KBM-7 (cell line): Measurements from ENCODE around the gene SLCO4A1.

Experiments
- DNase-seq: peaks from one replicate; pipeline ENCODE4 v3.0.0-alpha.2; 2015
- in situ Hi-C: fragments of 300-500 bp; cut with MboI; formaldehyde crosslinking; loops from 2 replicates; pipeline ENCODE4 v1.14.3; 2020; ENCODE audit warnings: low sequenced_read_pairs, low pct_unique_long_range_greater_than_20kb, mixed read lengths

The SLCO4A1 gene

DNA sequence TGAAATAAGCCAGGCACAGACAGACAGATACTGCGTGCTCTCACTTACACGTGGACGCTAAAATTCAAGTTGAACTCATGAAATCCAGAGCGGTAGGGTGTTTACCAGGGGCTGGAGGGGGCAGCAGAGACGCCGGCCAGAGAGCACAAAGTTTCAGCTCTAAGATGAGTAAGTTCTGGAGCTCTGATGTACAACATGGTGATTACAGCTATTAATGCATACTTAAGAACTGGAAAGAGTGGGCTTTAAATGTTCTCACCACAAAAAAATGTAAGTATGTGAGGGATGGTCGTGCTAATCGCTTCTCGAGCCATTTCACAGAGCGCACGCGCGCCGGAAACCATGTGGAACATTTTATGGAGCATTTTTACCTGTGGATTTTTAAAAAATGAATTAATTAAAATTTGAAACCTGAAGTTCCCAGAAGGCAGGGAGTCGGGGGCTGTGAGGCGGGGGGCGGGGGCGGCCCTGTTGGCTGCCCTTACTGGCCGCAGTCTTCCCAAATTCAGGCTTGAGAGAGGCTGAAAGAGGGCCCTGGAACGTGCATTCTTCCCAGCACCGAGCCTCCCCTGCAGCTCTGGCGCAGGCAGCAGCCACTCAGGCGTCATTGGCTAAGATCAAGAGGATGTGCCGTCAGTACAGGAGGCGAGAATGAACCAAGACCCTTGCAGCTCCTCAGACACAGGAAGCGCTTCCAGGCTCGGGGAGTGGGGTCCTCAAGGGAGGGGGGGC lies 8.5 kb upstream of the SLCO4A1 start:
- in situ Hi-C loops = no loop called here
- DNase-seq = no peak

DNA sequence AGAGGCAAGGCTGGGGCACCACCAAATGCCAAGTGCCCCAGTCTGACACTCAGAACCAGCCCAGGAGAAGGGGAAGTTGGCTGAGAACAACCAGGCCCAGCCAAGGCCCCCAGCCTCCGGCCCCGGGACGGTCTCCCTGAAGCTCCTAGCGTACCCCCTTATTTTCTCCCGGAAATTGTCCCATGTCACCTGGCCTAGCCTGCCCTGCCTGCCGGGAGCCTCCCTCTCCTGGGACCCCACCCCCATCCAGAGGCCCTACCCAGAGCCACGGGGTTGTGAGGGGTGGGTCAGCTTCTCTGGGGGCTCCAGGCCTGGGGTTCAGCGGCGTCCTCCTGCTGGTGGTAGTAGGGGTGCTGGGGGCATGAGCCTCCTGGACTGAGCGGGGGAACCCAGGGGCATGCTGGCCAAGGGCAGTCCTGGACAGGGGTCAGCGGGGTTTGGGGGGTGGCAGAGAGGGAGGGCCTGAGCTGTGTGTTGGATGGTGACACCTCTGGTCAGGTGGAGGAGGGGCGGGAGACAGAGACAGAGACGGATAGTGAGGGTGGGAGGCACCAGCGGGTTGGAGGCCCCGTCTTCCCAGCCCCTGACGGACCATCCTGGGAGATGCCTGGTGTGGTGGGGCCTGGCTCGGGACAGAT lies 7.9 kb upstream of the SLCO4A1 start:
- in situ Hi-C loops = no loop called here

GRCh38 chr20:62635232-62635631 lies 7.1 kb upstream of the SLCO4A1 start:
- DNase-seq = no peak
- in situ Hi-C loops = no loop called here

More for the DNA sequence above, 7.9 kb upstream of the SLCO4A1 start:
- DNase-seq = no peak

GRCh38 chr20:62635852-62636251 lies 6.5 kb upstream of the SLCO4A1 start:
- in situ Hi-C loops = no loop called here

DNA sequence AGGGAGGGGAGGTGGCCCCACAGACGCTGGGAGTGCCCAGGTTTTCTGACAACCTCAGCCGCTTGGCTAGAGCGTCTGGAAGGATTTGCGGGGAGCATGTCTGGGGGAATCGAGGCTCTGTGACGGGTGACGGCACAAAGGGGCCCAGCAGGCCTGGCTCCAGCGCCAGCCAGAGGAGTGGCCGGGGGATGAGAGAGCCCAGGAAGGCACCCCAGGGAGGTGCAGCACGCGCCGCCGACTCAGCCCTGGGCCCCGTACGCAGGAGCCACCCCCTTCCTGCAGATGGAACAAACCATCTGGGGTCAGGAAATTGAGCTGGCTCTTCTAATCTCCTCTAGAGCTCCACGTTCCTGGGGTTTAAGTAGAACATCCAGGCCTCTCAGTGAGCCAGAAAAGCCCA lies 5.9 kb upstream of the SLCO4A1 start:
- no peak for DNase-seq
- in situ Hi-C loops = no loop called here

More at GRCh38 chr20:62635852-62636251, 6.5 kb upstream of the SLCO4A1 start:
- no peak for DNase-seq

GRCh38 chr20:62637110-62637509 lies 5.2 kb upstream of the SLCO4A1 start:
- no peak for DNase-seq
- in situ Hi-C loops = no loop called here

DNA sequence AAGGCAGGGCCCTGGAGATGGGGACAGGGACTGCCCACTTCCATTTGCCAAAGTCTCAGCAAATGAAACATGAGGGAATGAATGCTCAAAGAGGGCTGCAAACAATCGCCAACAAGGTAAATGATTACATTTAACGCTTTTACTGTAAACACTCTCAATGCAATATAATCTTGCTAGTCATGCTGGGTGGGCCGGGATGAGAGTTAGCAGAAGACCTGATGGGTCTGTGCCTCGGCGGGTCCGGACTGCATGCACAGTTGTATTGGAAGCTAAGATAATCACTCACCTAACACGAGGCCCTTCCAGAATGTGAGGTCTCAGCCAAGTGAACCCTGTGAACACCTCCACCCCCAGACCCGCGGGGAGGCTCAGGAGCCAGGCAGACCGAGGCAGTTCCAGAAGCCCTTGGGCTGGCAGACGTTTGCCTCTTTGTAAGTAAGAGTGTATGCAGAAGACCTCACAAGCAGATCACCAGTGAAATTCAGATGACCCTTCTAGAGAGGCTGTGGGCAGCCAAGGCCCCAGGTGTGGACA lies 4.7 kb upstream of the SLCO4A1 start:
- no peak for DNase-seq
- in situ Hi-C loops = no loop called here

DNA sequence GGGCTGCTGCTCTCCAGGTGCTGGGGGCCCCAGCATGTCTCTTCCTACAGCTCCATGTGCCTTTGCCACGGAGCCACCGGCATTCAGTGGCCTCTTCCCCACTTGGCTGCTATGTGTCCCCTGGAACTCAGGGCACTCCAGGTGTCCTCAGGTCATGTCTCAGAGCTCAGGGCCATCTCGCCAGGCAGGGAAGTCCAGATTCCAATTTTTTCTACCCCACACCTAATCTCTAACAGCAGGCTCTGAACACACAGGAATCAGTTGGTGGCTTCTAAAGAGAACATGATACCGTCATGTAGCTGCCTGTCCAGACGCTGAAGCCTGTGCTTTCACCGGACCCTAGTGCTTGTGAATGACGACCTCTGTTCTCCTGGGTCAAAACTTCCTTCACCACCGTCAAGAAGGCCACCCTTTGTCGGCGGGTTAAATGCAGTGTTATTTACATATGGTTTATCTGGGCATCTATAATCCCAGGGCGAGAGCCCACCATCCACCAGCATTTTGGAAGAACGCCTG lies 4.2 kb upstream of the SLCO4A1 start:
- in situ Hi-C loops = no loop called here

GRCh38 chr20:62638679-62639406 lies 3.5 kb upstream of the SLCO4A1 start:
- no peak for DNase-seq
- in situ Hi-C loops = no loop called here

More for the DNA sequence above, 4.2 kb upstream of the SLCO4A1 start:
- DNase-seq = no peak

DNA sequence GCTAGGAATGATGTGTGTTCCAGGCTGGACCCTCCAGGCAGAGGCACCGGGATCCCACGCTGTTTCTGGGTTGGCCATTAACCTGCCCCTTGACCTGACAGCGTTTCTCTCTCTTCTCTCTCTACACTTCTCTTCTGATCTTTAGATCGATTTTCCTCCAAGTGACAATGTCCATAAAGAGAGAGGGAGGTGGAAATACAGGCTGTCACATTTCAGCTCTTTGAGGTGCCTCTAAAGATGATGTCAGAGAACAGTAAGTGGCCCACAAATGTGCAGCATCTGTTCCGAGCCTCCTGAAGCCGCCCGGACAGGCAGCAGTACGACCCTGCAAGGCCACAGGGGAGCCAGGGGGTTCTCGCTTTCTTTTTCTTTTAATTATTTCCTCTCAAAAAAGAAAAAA lies 2.5 kb upstream of the SLCO4A1 start:
- in situ Hi-C loops = no loop called here
- no peak for DNase-seq

DNA sequence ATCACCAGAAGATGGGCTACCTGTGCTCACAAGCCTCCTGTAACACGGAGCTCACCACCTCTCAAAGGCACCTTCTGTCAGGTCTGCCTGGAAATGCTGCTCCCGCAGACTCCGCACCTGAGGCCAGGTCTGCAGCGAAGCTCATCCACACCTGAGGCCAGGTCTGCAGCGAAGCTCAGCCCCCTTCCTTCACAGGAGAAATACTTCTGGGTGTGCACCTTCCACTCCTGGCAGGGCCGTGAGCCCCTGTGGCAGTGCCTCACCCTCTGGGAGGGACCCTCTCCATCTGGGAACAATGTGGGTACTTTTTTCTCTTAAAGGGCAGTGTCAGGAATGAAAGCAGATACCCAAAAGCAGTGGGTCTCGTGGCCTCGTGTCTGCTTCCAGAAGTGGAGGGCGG lies 1.4 kb upstream of the SLCO4A1 start:
- no peak for DNase-seq
- in situ Hi-C loops = no loop called here

GRCh38 chr20:62641321-62642050 lies 817 bp upstream of the SLCO4A1 start:
- peak; percentile 23 for DNase-seq
- in situ Hi-C loops = no loop called here

GRCh38 chr20:62642666-62643520 lies 590 bp downstream of the SLCO4A1 start:
- peak; percentile 52 for DNase-seq
- in situ Hi-C loops = no loop called here

- in situ Hi-C loops = no loop called here
- no peak for DNase-seq
These were observed 1.3 kb downstream of the SLCO4A1 start for GRCh38 chr20:62643521-62644043.

DNA sequence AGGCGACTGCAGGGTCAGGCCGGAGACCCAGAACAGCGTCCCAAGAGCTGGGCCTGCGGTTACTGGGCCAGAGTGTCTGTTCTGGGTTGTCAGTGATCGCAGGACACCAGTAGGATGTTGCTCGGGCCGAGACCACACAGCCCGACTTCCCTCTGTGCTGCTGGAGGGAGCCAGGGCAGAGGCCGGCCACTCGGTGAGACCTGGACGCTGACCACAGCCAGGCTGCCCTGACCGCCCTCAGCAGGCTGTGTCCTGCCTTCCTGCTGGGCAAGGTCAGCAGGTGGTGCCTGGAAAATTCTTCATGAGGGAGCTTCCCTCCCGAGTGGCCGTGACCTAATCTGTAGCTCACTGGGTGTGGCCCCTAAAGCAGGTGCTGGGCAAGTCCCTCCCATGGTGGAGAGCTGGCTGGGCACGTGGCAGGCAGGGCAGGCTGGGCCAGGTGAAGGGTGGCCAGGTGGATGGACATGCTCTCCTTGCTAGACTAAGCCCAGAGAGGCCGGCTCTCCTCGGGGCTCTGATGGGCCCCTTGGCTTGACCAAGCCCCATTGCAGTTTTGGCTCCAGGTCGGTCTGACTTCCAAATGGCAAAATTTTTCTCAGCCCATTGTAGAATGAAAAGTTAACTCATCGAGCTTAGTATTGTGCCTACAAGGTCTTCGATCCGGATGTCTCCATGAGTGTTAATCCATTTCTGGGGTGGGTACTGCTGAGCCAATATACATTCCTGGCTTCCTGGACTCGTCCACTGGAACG lies 1.9 kb downstream of the SLCO4A1 start:
- no peak for DNase-seq
- in situ Hi-C loops = no loop called here

DNA sequence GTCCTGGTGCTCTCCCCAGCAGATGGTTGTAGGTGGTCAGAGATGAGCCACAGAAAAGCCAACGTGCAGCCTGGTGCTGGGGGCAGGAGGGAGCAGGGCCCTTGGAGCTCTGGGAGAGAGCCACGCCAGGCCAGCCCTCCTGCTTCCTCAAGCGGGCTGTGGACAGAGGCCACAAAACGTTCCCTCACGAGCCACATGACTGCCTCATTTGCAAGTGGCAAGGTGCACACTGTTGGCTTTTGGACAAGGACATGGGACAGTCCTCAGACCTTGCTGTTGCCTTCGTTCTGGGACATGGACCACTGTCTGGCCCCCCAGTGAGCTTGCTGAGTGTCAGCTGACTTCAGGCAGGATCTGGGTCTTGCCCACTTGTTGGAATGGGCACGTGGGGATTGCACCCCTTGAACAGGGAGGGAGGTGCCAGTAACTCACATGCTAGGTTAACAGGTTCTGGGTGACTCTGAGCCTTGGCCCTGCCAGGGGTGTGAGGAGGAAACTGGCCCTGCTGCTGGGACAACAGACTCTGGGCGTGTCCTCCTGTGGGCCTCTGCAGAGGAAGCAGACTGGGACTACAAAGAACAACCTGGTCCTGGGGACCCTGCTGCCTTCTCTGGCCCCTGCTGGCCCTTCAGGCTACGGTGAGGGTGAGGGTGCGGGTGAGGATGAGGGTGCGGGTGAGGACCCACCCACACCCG lies 2.6 kb downstream of the SLCO4A1 start:
- in situ Hi-C loops = no loop called here
- no peak for DNase-seq

DNA sequence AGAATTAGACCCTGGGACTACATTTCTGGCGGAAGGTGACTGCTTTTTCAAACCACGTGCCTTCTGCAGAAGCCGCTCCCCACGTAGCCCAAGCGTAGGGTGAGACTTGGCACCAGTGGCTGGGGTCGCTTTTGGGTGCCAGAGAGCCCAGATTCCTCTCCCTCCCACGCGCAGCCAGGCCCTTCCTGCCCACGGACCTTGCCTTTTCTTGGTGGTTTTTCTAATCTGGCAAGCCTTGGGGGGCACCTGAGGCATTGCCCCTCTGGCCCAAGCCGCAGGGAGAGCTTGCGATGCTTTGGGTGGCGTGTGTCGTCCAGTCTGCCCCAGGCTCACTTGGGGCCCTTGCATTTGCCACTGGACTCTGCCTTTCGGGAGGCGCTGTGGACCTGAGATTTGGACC lies 3.3 kb downstream of the SLCO4A1 start:
- no peak for DNase-seq
- in situ Hi-C loops = no loop called here
